Measurements from ENCODE around the gene USP6. TPM values are rescaled to one million over a fixed set of nuclear protein-coding genes. Genes with fewer than 3 reads are reported as not detected.

USP6 gene
- total and polyA plus RNA-seq, 2 of the 13 experiments (the other 11 are each of a cell fraction or from before 2014, with no cell fraction given), result 0.04 TPM; not detected in 1

DNA sequence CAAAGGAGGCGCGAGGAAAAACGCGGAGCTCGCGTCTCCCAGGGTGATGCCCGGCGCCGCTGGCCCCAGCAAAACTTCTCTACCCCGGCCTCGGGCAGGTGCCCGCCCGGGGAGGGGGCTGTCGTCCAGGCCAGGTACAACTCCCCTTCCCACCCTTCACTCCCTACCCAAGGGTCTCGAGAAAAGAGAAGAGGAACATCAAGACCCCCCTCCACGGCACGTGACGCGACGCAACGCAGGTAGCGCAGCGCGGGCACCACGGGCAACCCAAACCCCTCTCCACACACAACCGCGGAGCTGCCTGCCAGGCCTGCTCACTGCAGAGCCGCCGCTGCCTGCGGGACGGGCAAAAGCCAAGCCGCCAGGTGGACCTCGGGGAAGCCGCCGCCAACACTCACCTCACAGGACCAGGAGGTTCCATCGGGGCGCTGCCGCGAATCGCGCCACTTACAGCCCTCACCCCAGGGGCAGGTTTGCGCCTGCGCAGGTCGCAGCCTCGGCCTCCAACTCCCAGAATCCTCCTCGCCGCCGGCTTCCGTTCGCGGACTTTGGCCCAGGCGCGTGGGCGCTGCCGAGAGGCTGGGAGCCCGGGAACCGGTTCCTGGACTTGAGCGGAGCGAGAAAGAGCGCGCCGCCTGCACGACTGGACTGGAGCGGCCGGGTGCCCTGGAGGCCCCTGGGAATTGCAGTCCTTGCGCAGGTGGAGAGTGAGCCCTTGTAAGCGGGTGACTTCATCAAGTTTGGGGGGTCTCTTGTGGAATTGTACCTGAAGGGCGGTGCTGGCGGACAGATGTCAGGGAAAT lies 4.2 kb upstream of the USP6 start, which contains the start of gene ZNF232 (continued):
- TF ChIP-seq KDM2A (CRISPR knock-in tag; IDR thresholded peaks at IDR 0.05; ENCODE audit: borderline replicate concordance, low read depth) (peak; percentile 87; the same call in 1 of the 2 replicates), TARDBP (CRISPR knock-in tag; IDR thresholded peaks at IDR 0.05) (peak; percentile 45; the same call in 1 of the 2 replicates), NR2F2 (IDR thresholded peaks at IDR 0.05; ENCODE audit: borderline replicate concordance, low read depth) (no peak), BRD4 (CRISPR knock-in tag; IDR thresholded peaks at IDR 0.05) (peak; percentile 80; the same call in 1 of the 2 replicates), ARHGAP35 (CRISPR knock-in tag; IDR thresholded peaks at IDR 0.05; ENCODE audit: borderline replicate concordance) (no peak), ZFP82 (CRISPR knock-in tag; IDR thresholded peaks at IDR 0.05; ENCODE audit: borderline replicate concordance) (0 out of 2 replicates have a peak, but pooled peaks have one; percentile 43), U2AF2 (IDR thresholded peaks at IDR 0.05; ENCODE audit: low read depth, low read length) (no peak), ATF7 (IDR thresholded peaks at IDR 0.05) (no peak), ATF7 (CRISPR knock-in tag; IDR thresholded peaks at IDR 0.05) (no peak), SNAPC5 (CRISPR knock-in tag; IDR thresholded peaks at IDR 0.05; ENCODE audit: borderline replicate concordance) (no peak), THAP11 (CRISPR knock-in tag; IDR thresholded peaks at IDR 0.05) (peak; percentile 98), ZNF564 (CRISPR knock-in tag; IDR thresholded peaks at IDR 0.05) (peak; percentile 65; the same call in 1 of the 2 replicates), HNRNPUL1 (IDR thresholded peaks at IDR 0.05; ENCODE audit: low read depth, low read length) (0 out of 2 replicates have a peak, but pooled peaks have one; percentile 50), KLF15 (CRISPR knock-in tag; IDR thresholded peaks at IDR 0.05; ENCODE audit: borderline replicate concordance) (no peak), MED8 (CRISPR knock-in tag; IDR thresholded peaks at IDR 0.05; ENCODE audit: insufficient replicate concordance) (peak; percentile 54)
- TF ChIP-seq, protein P1, sequence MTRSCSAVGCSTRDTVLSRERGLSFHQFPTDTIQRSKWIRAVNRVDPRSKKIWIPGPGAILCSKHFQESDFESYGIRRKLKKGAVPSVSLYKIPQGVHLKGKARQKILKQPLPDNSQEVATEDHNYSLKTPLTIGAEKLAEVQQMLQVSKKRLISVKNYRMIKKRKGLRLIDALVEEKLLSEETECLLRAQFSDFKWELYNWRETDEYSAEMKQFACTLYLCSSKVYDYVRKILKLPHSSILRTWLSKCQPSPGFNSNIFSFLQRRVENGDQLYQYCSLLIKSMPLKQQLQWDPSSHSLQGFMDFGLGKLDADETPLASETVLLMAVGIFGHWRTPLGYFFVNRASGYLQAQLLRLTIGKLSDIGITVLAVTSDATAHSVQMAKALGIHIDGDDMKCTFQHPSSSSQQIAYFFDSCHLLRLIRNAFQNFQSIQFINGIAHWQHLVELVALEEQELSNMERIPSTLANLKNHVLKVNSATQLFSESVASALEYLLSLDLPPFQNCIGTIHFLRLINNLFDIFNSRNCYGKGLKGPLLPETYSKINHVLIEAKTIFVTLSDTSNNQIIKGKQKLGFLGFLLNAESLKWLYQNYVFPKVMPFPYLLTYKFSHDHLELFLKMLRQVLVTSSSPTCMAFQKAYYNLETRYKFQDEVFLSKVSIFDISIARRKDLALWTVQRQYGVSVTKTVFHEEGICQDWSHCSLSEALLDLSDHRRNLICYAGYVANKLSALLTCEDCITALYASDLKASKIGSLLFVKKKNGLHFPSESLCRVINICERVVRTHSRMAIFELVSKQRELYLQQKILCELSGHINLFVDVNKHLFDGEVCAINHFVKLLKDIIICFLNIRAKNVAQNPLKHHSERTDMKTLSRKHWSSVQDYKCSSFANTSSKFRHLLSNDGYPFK (CRISPR knock-in tag; IDR thresholded peaks at IDR 0.05; ENCODE audit: borderline replicate concordance), result peak; percentile 75
- TF ChIP-seq, protein P2, sequence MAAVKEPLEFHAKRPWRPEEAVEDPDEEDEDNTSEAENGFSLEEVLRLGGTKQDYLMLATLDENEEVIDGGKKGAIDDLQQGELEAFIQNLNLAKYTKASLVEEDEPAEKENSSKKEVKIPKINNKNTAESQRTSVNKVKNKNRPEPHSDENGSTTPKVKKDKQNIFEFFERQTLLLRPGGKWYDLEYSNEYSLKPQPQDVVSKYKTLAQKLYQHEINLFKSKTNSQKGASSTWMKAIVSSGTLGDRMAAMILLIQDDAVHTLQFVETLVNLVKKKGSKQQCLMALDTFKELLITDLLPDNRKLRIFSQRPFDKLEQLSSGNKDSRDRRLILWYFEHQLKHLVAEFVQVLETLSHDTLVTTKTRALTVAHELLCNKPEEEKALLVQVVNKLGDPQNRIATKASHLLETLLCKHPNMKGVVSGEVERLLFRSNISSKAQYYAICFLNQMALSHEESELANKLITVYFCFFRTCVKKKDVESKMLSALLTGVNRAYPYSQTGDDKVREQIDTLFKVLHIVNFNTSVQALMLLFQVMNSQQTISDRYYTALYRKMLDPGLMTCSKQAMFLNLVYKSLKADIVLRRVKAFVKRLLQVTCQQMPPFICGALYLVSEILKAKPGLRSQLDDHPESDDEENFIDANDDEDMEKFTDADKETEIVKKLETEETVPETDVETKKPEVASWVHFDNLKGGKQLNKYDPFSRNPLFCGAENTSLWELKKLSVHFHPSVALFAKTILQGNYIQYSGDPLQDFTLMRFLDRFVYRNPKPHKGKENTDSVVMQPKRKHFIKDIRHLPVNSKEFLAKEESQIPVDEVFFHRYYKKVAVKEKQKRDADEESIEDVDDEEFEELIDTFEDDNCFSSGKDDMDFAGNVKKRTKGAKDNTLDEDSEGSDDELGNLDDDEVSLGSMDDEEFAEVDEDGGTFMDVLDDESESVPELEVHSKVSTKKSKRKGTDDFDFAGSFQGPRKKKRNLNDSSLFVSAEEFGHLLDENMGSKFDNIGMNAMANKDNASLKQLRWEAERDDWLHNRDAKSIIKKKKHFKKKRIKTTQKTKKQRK (IDR thresholded peaks at IDR 0.05; ENCODE audit: low read length), result no peak
- TF ChIP-seq, protein P3, sequence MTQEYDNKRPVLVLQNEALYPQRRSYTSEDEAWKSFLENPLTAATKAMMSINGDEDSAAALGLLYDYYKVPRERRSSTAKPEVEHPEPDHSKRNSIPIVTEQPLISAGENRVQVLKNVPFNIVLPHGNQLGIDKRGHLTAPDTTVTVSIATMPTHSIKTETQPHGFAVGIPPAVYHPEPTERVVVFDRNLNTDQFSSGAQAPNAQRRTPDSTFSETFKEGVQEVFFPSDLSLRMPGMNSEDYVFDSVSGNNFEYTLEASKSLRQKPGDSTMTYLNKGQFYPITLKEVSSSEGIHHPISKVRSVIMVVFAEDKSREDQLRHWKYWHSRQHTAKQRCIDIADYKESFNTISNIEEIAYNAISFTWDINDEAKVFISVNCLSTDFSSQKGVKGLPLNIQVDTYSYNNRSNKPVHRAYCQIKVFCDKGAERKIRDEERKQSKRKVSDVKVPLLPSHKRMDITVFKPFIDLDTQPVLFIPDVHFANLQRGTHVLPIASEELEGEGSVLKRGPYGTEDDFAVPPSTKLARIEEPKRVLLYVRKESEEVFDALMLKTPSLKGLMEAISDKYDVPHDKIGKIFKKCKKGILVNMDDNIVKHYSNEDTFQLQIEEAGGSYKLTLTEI (CRISPR knock-in tag; conservative IDR thresholded peaks at IDR 0.05), result no peak

All from HepG2 (cell line).